ENCODE results near the gene PHC2. TPM values are rescaled to one million over a fixed set of nuclear protein-coding genes. Genes with fewer than 3 reads are reported as not detected.

PHC2 gene
- total RNA-seq, 4 donors from 2014 or later: 52.7 to 68.9 (median 59.8) TPM

- in situ Hi-C loops (cut with MboI; ENCODE audit: low pct_ligation_motif_present in 1 of 4, low pct_unique_long_range_greater_than_20kb in 1 of 4, low sequenced_read_pairs in 3 of 4) (no loop called here), intact Hi-C loops (cut with DNase I; ENCODE audit: low total_unique reads) (no loop called here)
- Histone ChIP-seq H3K36me3 (no peaks in the 10 kb centered on the region), H3K9me3 (no peaks in the 10 kb centered on the region), H3K27me3 (peaks cover 31% of the 10 kb centered on the region), H3K27ac (peak overlapping the region; percentile 70 to 76 (median 76)), H3K4me3 (peak overlapping the region; percentile 55 to 91 (median 64)), H3K4me1 (peaks cover 0 to 31% (median 10%) of the 10 kb centered on the region in 4 donors)
- peak; percentile 53 for DNase-seq
- WGBS, 2 donors (ENCODE audit: low coverage in 1 of 2): 11 to 38% methylated on average over 8 to 27 of the region's 54 CpGs
- TF ChIP-seq POLR2A (IDR thresholded peaks at IDR 0.05): no peak
- TF ChIP-seq POLR2AphosphoS5 (IDR thresholded peaks at IDR 0.05): peak in 1 of 3 donors; percentile 6
- TF ChIP-seq, protein P1, sequence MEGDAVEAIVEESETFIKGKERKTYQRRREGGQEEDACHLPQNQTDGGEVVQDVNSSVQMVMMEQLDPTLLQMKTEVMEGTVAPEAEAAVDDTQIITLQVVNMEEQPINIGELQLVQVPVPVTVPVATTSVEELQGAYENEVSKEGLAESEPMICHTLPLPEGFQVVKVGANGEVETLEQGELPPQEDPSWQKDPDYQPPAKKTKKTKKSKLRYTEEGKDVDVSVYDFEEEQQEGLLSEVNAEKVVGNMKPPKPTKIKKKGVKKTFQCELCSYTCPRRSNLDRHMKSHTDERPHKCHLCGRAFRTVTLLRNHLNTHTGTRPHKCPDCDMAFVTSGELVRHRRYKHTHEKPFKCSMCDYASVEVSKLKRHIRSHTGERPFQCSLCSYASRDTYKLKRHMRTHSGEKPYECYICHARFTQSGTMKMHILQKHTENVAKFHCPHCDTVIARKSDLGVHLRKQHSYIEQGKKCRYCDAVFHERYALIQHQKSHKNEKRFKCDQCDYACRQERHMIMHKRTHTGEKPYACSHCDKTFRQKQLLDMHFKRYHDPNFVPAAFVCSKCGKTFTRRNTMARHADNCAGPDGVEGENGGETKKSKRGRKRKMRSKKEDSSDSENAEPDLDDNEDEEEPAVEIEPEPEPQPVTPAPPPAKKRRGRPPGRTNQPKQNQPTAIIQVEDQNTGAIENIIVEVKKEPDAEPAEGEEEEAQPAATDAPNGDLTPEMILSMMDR (IDR thresholded peaks at IDR 0.05): peak in 1 of 5 experiments; percentile 30
- no peak for TF ChIP-seq EP300 (IDR thresholded peaks at IDR 0.05; ENCODE audit: low read depth)
Measured at GRCh38 chr1:33429856-33430691, 821 bp downstream of the PHC2 start.

DNA sequence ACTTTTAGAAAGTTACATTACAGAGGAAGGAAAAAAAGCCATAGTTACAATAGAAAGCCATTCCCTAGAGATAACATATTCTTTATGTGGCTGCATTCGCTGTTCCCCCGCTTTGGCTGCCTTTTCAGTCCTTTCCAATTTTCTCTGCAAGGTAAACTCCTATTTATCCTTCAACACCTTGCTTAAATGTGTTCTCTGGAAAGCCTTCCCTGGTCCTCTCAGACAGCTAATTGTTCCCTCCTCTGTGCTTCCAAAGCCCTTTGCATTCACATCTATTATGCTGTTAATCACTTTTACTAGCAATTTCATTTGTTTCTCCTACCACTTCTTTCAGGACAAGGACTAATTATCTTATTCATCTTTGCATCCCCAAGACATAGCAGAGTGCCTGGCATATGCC is 1.6 kb downstream of the PHC2 start:
- TF ChIP-seq POLR2AphosphoS5 (IDR thresholded peaks at IDR 0.05): no peak
- TF ChIP-seq, protein P1 (IDR thresholded peaks at IDR 0.05): no peak
- no peak for TF ChIP-seq EP300 (IDR thresholded peaks at IDR 0.05; ENCODE audit: low read depth)
- TF ChIP-seq POLR2A (IDR thresholded peaks at IDR 0.05): no peak
- in situ Hi-C loops (cut with MboI; ENCODE audit: low pct_ligation_motif_present in 1 of 4, low pct_unique_long_range_greater_than_20kb in 1 of 4, low sequenced_read_pairs in 3 of 4): no loop called here
- Histone ChIP-seq H3K4me3 (no peak overlapping the region), H3K4me1 (peaks cover 0 to 31% (median 10%) of the 10 kb centered on the region in 4 donors), H3K27ac (no peak overlapping the region), H3K36me3 (no peaks in the 10 kb centered on the region), H3K9me3 (no peaks in the 10 kb centered on the region), H3K27me3 (peaks cover 31% of the 10 kb centered on the region)
- intact Hi-C loops (cut with DNase I; ENCODE audit: low total_unique reads): no loop called here
- no peak for DNase-seq
- WGBS, 2 donors (ENCODE audit: low coverage in 1 of 2): 85 to 100% methylated on average over 2 of the region's 2 CpGs

GRCh38 chr1:33428661-33429060 is 2.2 kb downstream of the PHC2 start:
- 88 to 92% methylated on average over 2 of the region's 2 CpGs for WGBS, 2 donors (ENCODE audit: low coverage in 1 of 2)
- TF ChIP-seq, protein P1 (IDR thresholded peaks at IDR 0.05): no peak
- TF ChIP-seq POLR2AphosphoS5 (IDR thresholded peaks at IDR 0.05) (no peak), EP300 (IDR thresholded peaks at IDR 0.05; ENCODE audit: low read depth) (no peak), POLR2A (IDR thresholded peaks at IDR 0.05) (no peak)
- H3K27ac ChIP-seq: no peak overlapping the region
- intact Hi-C loops (cut with DNase I; ENCODE audit: low total_unique reads): no loop called here
- no peak for DNase-seq
- no peaks in the 10 kb centered on the region for H3K9me3 ChIP-seq
- in situ Hi-C loops (cut with MboI; ENCODE audit: low pct_ligation_motif_present in 1 of 4, low pct_unique_long_range_greater_than_20kb in 1 of 4, low sequenced_read_pairs in 3 of 4): no loop called here
- H3K4me1 ChIP-seq: peaks cover 0 to 31% (median 10%) of the 10 kb centered on the region in 4 donors
- peaks cover 31% of the 10 kb centered on the region for H3K27me3 ChIP-seq
- no peak overlapping the region for H3K4me3 ChIP-seq
- no peaks in the 10 kb centered on the region for H3K36me3 ChIP-seq

- Histone ChIP-seq H3K9me3 (no peaks in the 10 kb centered on the region), H3K27ac (no peak overlapping the region), H3K27me3 (peaks cover 31% of the 10 kb centered on the region), H3K4me1 (peaks cover 0 to 23% (median 10%) of the 10 kb centered on the region in 4 donors), H3K36me3 (no peaks in the 10 kb centered on the region), H3K4me3 (no peak overlapping the region)
- no peak for DNase-seq
- in situ Hi-C loops (cut with MboI; ENCODE audit: low pct_ligation_motif_present in 1 of 4, low pct_unique_long_range_greater_than_20kb in 1 of 4, low sequenced_read_pairs in 3 of 4): no loop called here
- TF ChIP-seq EP300 (IDR thresholded peaks at IDR 0.05; ENCODE audit: low read depth): no peak
- 61 to 78% methylated on average over 2 to 3 of the region's 3 CpGs for WGBS, 2 donors (ENCODE audit: low coverage in 1 of 2)
- intact Hi-C loops (cut with DNase I; ENCODE audit: low total_unique reads): no loop called here
Measured at GRCh38 chr1:33426916-33427315, 4.0 kb downstream of the PHC2 start.
